HCT116 (cell line): ENCODE results near the gene CNTNAP2.

ENCODE experiments used
- CTCF ChIP-seq, 3 experiments: fragments of 200-600 bp in 1 of 3; sonication (generic) in 1 of 3; IDR thresholded peaks in 2 of 3; conservative IDR thresholded peaks in 1 of 3; 2 replicates each; pipeline ENCODE4 v1.5.1; 2012 to 2017; ENCODE audit warnings: low read depth in 2 of 3, low read length in 2 of 3, antibody characterized with exemption in 1 of 3, borderline replicate concordance in 1 of 3, control low read depth in 1 of 3, mild to moderate bottlenecking in 1 of 3, mixed read lengths in 1 of 3, mixed run types in 1 of 3, moderate library complexity in 1 of 3; ENCODE audit not compliant: insufficient read depth in 1 of 3
- ELF1 ChIP-seq: IDR thresholded peaks from 2 replicates; pipeline ENCODE4 v1.6.1; 2012; ENCODE audit warnings: low read depth, borderline replicate concordance
- EZH2 ChIP-seq: fragments of 200-600 bp; sonication (generic); IDR thresholded peaks from 2 replicates; pipeline ENCODE4 v1.6.1; 2017; ENCODE audit warnings: antibody characterized with exemption, mixed run types
- POLR2A ChIP-seq: IDR thresholded peaks from 2 replicates; pipeline ENCODE4 v1.7.0; 2011; ENCODE audit warnings: borderline replicate concordance; ENCODE audit not compliant: insufficient read depth, insufficient read length; ENCODE audit errors: extremely low read depth
- POLR2AphosphoS5 ChIP-seq: IDR thresholded peaks from 2 replicates; pipeline ENCODE4 v1.6.1; 2011; ENCODE audit warnings: mild to moderate bottlenecking, low read depth, low read length, moderate library complexity
- RAD21 ChIP-seq: IDR thresholded peaks from 2 replicates; pipeline ENCODE4 v1.6.1; 2012; ENCODE audit warnings: low read depth, mild to moderate bottlenecking
- REST ChIP-seq: IDR thresholded peaks from 2 replicates; pipeline ENCODE4 v1.6.1; 2012; ENCODE audit warnings: low read depth
- SIN3A ChIP-seq: IDR thresholded peaks from 2 replicates; pipeline ENCODE4 v1.6.1; 2012; ENCODE audit warnings: low read depth
- ZNF274 ChIP-seq: fragments of 200-500 bp; sonication (Bioruptor generic); IDR thresholded peaks from 2 replicates; pipeline ENCODE4 v1.6.1; 2014; ENCODE audit warnings: mild to moderate bottlenecking, low read depth, low read length, inconsistent platforms
- TF ChIP-seq, protein P1 (sequence below): IDR thresholded peaks from 2 replicates; pipeline ENCODE4 v1.6.1; 2012
- TF ChIP-seq, protein P2 (sequence below): IDR thresholded peaks from 2 replicates; pipeline ENCODE4 v1.6.1; 2012

DNA sequence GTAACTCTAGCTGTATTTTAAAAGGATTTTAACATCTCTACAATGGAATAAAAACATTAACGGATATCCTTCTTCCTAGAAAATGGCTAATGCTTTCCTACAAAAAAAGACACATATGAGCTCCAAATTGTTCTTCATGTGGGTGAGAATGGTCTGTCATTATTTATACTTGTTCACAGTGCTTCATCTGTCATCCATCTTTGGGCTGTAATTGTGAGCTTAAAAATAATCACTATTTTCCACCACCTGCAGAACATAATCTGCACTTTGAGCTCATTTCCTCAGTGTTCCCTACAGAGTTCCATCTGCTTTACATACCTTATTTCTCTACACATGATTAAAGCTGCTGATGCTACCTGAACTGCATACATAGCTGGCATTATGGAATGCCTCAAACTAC, 1494.8 kb downstream of the CNTNAP2 start:
- no peak for TF ChIP-seq SIN3A
- TF ChIP-seq CTCF (IDR thresholded peaks at IDR 0.05 in 2 of 3, conservative IDR thresholded peaks at IDR 0.05 in 1 of 3; ENCODE audit: borderline replicate concordance in 1 of 3, insufficient read depth in 1 of 3, low read depth in 2 of 3, low read length in 2 of 3): no peak
- no peak for TF ChIP-seq POLR2A
- TF ChIP-seq REST: no peak
- TF ChIP-seq, protein P1, sequence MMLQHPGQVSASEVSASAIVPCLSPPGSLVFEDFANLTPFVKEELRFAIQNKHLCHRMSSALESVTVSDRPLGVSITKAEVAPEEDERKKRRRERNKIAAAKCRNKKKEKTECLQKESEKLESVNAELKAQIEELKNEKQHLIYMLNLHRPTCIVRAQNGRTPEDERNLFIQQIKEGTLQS: no peak
- TF ChIP-seq POLR2AphosphoS5: no peak
- no peak for TF ChIP-seq EZH2
- no peak for TF ChIP-seq ZNF274
- no peak for TF ChIP-seq ELF1
- TF ChIP-seq, protein P2, sequence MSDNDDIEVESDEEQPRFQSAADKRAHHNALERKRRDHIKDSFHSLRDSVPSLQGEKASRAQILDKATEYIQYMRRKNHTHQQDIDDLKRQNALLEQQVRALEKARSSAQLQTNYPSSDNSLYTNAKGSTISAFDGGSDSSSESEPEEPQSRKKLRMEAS: no peak
- TF ChIP-seq RAD21: no peak
